Fibroblast of villous mesenchyme (primary cell): ENCODE data around the gene IL3RA. TPM values are rescaled to one million over a fixed set of nuclear protein-coding genes. Genes with fewer than 3 reads are reported as not detected.
"Not testable (repeated sequence)": the region's sequence is repeated elsewhere in the genome, so short reads cannot be mapped to it uniquely, and the experiment has no call there.

Experiments used
- DNase-seq: peaks from one replicate; pipeline ENCODE4 v3.0.0-alpha.2; 2010; ENCODE audit warnings: low read depth
- H3K4me3 ChIP-seq: 2 replicates; pipeline ENCODE4 v1.5.1; 2011; ENCODE audit warnings: low read depth, mild to moderate bottlenecking, low read length
- total RNA-seq: library from RNA; depleted of rRNA; stranded (reverse); fragments of >200 nt; gene quantifications from 2 replicates; pipeline ENCODE4 v1.2.3, GENCODE V29; 2012
- TF ChIP-seq, protein P1 (sequence below): IDR thresholded peaks from 2 replicates; pipeline ENCODE4 v1.5.1; 2012; ENCODE audit warnings: low read depth, mild to moderate bottlenecking, low read length; ENCODE audit not compliant: insufficient read depth

The IL3RA gene
- total RNA-seq: not detected in 2 replicates

- DNase-seq: peak; percentile 33
- TF ChIP-seq, protein P1, sequence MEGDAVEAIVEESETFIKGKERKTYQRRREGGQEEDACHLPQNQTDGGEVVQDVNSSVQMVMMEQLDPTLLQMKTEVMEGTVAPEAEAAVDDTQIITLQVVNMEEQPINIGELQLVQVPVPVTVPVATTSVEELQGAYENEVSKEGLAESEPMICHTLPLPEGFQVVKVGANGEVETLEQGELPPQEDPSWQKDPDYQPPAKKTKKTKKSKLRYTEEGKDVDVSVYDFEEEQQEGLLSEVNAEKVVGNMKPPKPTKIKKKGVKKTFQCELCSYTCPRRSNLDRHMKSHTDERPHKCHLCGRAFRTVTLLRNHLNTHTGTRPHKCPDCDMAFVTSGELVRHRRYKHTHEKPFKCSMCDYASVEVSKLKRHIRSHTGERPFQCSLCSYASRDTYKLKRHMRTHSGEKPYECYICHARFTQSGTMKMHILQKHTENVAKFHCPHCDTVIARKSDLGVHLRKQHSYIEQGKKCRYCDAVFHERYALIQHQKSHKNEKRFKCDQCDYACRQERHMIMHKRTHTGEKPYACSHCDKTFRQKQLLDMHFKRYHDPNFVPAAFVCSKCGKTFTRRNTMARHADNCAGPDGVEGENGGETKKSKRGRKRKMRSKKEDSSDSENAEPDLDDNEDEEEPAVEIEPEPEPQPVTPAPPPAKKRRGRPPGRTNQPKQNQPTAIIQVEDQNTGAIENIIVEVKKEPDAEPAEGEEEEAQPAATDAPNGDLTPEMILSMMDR: no peak
- H3K4me3 ChIP-seq: peak within 1 kb of the TSS; percentile 34
Measured at GRCh38 chrX:1336331-1336943, at the start of gene IL3RA. Gene IL3RA, plus strand, starts transcription at chrX:1336785. Its CDS starts 4,981 bp downstream, at chrX:1341766.

DNA sequence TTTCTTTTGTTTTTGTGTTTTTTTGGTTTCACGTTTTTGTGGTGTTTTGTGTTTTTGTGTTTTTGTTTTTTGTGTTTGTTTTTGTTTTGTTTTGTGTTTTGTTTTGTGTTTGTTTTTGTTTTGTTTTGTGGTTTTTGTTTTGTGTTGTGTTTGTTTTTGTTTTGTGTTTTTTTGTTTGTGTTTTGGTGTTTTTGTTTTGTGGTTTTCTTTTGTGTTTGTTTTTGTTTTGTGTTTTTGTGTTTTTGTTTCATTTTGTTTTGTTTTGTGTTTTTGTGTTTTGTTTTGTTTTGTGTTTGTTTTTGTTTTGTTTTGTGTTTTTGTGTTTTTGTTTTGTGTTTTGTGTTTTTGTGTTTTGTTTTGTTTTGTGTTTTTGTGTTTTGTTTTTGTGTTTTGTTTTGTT is 47.0 kb upstream of the IL3RA start:
- H3K4me3 ChIP-seq: no peak overlapping the region
- TF ChIP-seq, protein P1: no peak
- no peak for DNase-seq

DNA sequence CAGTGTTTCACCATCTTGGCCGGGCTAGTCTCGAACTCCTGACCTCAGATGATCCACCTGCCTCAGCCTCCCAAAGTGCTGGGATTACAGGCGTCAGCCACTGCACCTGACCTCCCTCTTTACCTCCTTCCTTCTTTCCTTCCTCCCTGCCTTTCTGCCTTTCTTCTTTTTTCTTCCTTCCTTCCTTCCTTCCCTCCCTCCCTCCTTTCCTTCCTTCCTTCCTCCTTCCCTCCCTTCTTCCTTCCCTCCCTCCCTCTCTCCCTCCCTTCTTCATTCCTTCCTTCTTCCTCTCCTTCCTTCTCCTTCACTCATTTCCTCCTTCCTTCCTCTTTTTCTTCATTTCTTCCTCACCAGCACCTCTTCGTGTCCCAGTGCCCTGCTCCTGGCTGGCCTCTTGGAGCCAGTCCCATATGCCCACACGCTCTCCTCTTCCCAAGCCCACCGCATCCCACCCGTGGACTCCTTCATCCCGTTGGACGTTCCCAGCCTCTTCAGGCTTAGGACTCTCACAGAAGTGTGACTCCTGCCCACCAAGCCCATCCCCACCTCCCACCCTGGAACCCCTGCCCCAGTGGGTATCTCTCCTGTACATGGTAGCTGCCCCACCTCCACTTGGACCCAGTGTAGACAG is 45.4 kb upstream of the IL3RA start:
- DNase-seq: no peak
- no peak overlapping the region for H3K4me3 ChIP-seq
- TF ChIP-seq, protein P1: no peak

DNA sequence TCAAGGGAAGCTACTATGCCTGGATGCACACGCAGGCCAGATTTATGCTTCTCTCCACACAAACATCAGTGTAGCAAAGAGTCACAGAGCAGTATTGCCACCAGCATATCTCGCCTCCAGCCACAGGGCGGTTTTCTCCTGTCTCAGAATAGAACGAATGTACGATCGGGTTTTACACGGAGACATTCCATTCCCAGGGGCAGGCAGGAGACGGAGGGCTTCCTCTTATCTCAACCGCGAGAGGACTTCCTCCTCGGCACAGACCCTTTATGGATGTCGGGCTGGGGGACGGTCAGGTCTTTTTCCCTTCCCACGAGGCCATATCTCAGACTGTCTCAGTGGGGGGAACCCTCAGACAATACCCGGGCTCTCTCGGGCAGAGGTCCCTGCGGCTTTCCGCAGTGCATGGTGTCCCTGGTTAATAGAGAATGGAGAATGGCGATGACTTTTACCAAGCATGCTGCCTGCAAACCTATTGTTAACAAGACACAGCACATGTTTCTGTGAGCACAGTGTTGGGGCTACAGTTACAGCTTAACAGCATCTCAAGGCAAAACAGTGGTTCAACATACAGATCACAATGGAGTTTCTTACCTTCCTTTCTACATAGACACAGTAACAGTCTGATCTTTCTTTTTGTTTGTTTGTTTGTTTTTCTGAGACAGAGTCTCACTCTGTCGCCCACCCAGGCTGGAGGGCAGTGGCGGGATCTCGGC is 43.9 kb upstream of the IL3RA start:
- no peak overlapping the region for H3K4me3 ChIP-seq
- no peak for DNase-seq
- TF ChIP-seq, protein P1: no peak

GRCh38 chrX:1294301-1295067 is 42.1 kb upstream of the IL3RA start:
- TF ChIP-seq, protein P1: no peak
- no peak for DNase-seq
- H3K4me3 ChIP-seq: no peak overlapping the region

DNA sequence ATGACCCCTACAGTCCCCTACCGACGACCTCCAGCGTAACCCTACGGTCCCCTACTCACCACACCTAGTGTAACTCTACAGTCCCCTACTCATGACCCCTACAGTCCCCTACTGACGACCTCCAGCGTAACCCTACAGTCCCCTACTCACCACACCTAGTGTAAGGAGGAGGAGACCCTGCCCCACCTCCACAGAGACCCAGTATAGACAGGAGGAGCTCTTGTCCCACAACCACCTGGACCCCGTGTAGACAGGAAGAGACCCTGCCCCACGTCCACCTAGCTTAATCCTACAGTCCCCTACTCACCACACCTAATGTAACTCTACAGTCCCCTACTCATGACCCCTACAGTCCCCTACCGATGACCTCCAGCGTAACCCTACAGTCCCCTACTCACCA is 41.0 kb upstream of the IL3RA start:
- DNase-seq: no peak
- TF ChIP-seq, protein P1: no peak
- no peak overlapping the region for H3K4me3 ChIP-seq

DNA sequence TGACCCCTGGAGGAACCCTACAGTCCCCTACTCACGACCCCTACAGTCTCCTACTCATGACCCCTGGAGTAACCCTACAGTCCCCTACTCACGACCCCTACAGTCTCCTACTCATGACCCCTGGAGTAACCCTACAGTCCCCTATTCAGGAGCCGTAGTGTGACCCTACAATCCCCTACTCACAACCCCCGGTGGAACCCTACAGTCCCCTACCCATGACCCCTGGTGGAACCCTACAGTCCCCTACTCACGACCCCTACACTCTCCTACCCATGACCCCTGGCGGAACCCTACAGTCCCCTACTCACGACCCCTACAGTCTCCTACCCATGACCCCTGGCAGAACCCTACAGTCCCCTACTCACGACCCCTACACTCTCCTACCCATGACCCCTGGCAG is 39.0 kb upstream of the IL3RA start:
- not testable (repeated sequence) for DNase-seq, H3K4me3 ChIP-seq
